K562 (cell line): ENCODE results near the gene CRLF1. TPM values are rescaled to one million over a fixed set of nuclear protein-coding genes. Genes with fewer than 3 reads are reported as not detected.

Source experiments
- BRF2 ChIP-seq: IDR thresholded peaks from 3 replicates; pipeline ENCODE4 v1.6.1; 2011; ENCODE audit warnings: borderline replicate concordance, mild to moderate bottlenecking; ENCODE audit not compliant: insufficient read length, insufficient read depth
- ETV6 ChIP-seq, 3 experiments: fragments of 150-350 bp in 1 of 3; sonication (generic) in 1 of 3; formaldehyde crosslinking in 1 of 3; IDR thresholded peaks; 2 replicates each; pipeline versions ENCODE4 v1.6.1 to v1.8.0; 2014 to 2022; ENCODE audit warnings: borderline replicate concordance in 2 of 3, low read depth in 2 of 3, antibody characterized with exemption in 1 of 3, low read length in 1 of 3, mild to moderate bottlenecking in 1 of 3, missing genetic modification reagents in 1 of 3
- KAT7 ChIP-seq: sonication (generic); formaldehyde crosslinking; IDR thresholded peaks from 2 replicates; pipeline ENCODE4 v1.8.0; 2022; ENCODE audit warnings: missing genetic modification reagents, mild to moderate bottlenecking, borderline replicate concordance
- MTA1 ChIP-seq: fragments of 450-650 bp; IDR thresholded peaks from 2 replicates; pipeline ENCODE4 v1.6.1; 2017; ENCODE audit warnings: borderline replicate concordance
- POLR2A ChIP-seq: fragments of 450-650 bp; conservative IDR thresholded peaks from 2 replicates; pipeline ENCODE4 v1.6.1; 2016
- SAFB ChIP-seq: fragments of 200-400 bp; formaldehyde crosslinking; IDR thresholded peaks from 2 replicates; pipeline ENCODE4 v1.6.1; 2017; ENCODE audit warnings: low read depth, low read length, borderline replicate concordance
- SIRT6 ChIP-seq: IDR thresholded peaks from one replicate; pipeline ENCODE4 v1.6.1; 2012; ENCODE audit warnings: low read depth, mild to moderate bottlenecking, control low read depth, inconsistent platforms, low read length, moderate library complexity
- SUPT5H ChIP-seq: fragments of 450-650 bp; IDR thresholded peaks from 2 replicates; pipeline ENCODE4 v1.6.1; 2016
- TFE3 ChIP-seq: fragments of 450-650 bp; formaldehyde crosslinking; IDR thresholded peaks from 2 replicates; pipeline ENCODE4 v1.4.0; 2020; ENCODE audit warnings: mild to moderate bottlenecking, mixed read lengths
- TRIM28 ChIP-seq: fragments of 450-650 bp; IDR thresholded peaks from 2 replicates; pipeline ENCODE4 v1.6.1; 2017
- U2AF2 ChIP-seq: fragments of 200-400 bp; formaldehyde crosslinking; optimal IDR thresholded peaks from 2 replicates; pipeline ENCODE3; 2017; ENCODE audit warnings: low read depth, mild to moderate bottlenecking, low read length
- VEZF1 ChIP-seq: fragments of 200-800 bp; sonication (Bioruptor generic); IDR thresholded peaks from 2 replicates; pipeline ENCODE4 v1.6.1; 2017; ENCODE audit warnings: missing genetic modification characterization, missing compliant biosample characterization
- ZC3H8 ChIP-seq: fragments of 450-650 bp; IDR thresholded peaks from 2 replicates; pipeline ENCODE4 v1.6.1; 2017
- ZMIZ1 ChIP-seq, 2 experiments: fragments of 150-350 bp in 1 of 2; IDR thresholded peaks; 2 replicates each; pipeline ENCODE4 v1.6.1; 2012 to 2016; ENCODE audit warnings: low read depth in 2 of 2, low read length in 2 of 2, mild to moderate bottlenecking in 1 of 2, moderate library complexity in 1 of 2
- polyA plus RNA-seq, 8 experiments: library from polyadenylated mRNA; depleted of rRNA in 4 of 8; stranded (reverse) in 5 of 8; unstranded in 3 of 8; fragments of >200 nt; fragmentation: Nextera tagmentation in 2 of 8; fragmentation: Illumina TruSeq in 1 of 8; extraction: Ambion mirVana in 2 of 8; extraction: Trizol in 1 of 8; gene quantifications; 2 replicates each; pipeline versions ENCODE4 v1.2.1 to v1.2.3, GENCODE V29; 2011 to 2014; ENCODE audit warnings: inconsistent platforms in 1 of 8, missing spikeins in 1 of 8
- total RNA-seq, 7 experiments: library from RNA; depleted of rRNA in 6 of 7; stranded (reverse); fragments of >200 nt in 6 of 7; fragmentation: Illumina TruSeq in 2 of 7; extraction: Trizol in 2 of 7; gene quantifications; 2 replicates each; pipeline versions ENCODE4 v1.2.1 to v1.2.3, GENCODE V29; 2011 to 2021; ENCODE audit warnings: low replicate concordance in 1 of 7

CRLF1 gene
- total and polyA plus RNA-seq, 9 of the 15 experiments (the other 6 are each of a cell fraction or from before 2014, with no cell fraction given) = 0.85 to 3.6 (median 1.7) TPM

GRCh38 chr19:18607226-18608101, 865 bp upstream of the CRLF1 start (continued):
- TF ChIP-seq ZMIZ1 (IDR thresholded peaks at IDR 0.05; ENCODE audit: low read depth in 2 of 2, low read length in 2 of 2) = no peak
- peak; percentile 69; the same call in 1 of the 2 replicates for TF ChIP-seq SAFB
- TF ChIP-seq SUPT5H = no peak
- TF ChIP-seq U2AF2 = no peak
- TF ChIP-seq ZC3H8 = no peak
- no peak for TF ChIP-seq SIRT6
- TF ChIP-seq TFE3 = no peak
- TF ChIP-seq BRF2 = no peak
- TF ChIP-seq TRIM28 = no peak
- no peak for TF ChIP-seq ETV6 (IDR thresholded peaks at IDR 0.05; ENCODE audit: borderline replicate concordance in 1 of 2, low read depth in 2 of 2, low read length in 1 of 2)
- no peak for TF ChIP-seq ETV6 (CRISPR knock-in tag; IDR thresholded peaks at IDR 0.05; ENCODE audit: borderline replicate concordance)
- no peak for TF ChIP-seq MTA1
- TF ChIP-seq POLR2A = no peak
- 0 out of 2 replicates have a peak, but pooled peaks have one; percentile 6 for TF ChIP-seq VEZF1
- no peak for TF ChIP-seq KAT7
